LNCAP (cell line): ENCODE data around the gene STOML1.

Source experiments
- CTCF ChIP-seq: fragments of 450-650 bp; IDR thresholded peaks from 2 replicates; pipeline ENCODE4 v1.5.1; 2017; ENCODE audit warnings: mild to moderate bottlenecking

Gene STOML1

GRCh38 chr15:73959012-73959581, 33.0 kb downstream of the STOML1 start:
- TF ChIP-seq CTCF, result no peak

GRCh38 chr15:73957785-73958184, 34.3 kb downstream of the STOML1 start:
- TF ChIP-seq CTCF, result no peak

- TF ChIP-seq CTCF, result no peak
These were observed 34.8 kb downstream of the STOML1 start for GRCh38 chr15:73957276-73957675.

- no peak for TF ChIP-seq CTCF
These were observed 35.4 kb downstream of the STOML1 start for GRCh38 chr15:73956743-73957135.

- no peak for TF ChIP-seq CTCF
These were observed 36.0 kb downstream of the STOML1 start for GRCh38 chr15:73955861-73956742.

GRCh38 chr15:73955326-73955725, 36.8 kb downstream of the STOML1 start:
- no peak for TF ChIP-seq CTCF

GRCh38 chr15:73954188-73955145, 37.6 kb downstream of the STOML1 start:
- TF ChIP-seq CTCF, result no peak
